ENCODE results near the gene PRDM16. TPM values are rescaled to one million over a fixed set of nuclear protein-coding genes. Genes with fewer than 3 reads are reported as not detected.

PRDM16 gene
- total and polyA plus RNA-seq, 3 donors from 2014 or later: 2.1 to 5.6 (median 4.7) TPM

- intact Hi-C loops (cut with DNase I; ENCODE audit: low total_unique reads): loop anchor here (5.0 kb wide), 1 partner anchor 67 kb away; no protein-coding TSS in a partner anchor
- Histone ChIP-seq H3K9me3 (no peaks in the 10 kb centered on the region), H3K27me3 (no peaks in the 10 kb centered on the region), H3K36me3 (ENCODE audit: low read depth, missing control alignments) (no peaks in the 10 kb centered on the region), H3K27ac (no peak overlapping the region), H3K4me3 (no peak overlapping the region), H3K4me1 (peaks cover 28% of the 10 kb centered on the region)
- TF ChIP-seq POLR2A (IDR thresholded peaks at IDR 0.05) (no peak), CTCF (IDR thresholded peaks at IDR 0.05) (no peak)
- 58 to 60% methylated on average over 7 to 10 of the region's 10 CpGs for WGBS, 2 donors
- DNase-seq: no peak
Measured at GRCh38 chr1:3345792-3346191, 276.8 kb downstream of the PRDM16 start.

GRCh38 chr1:3346478-3346877 is 277.5 kb downstream of the PRDM16 start:
- H3K27ac ChIP-seq: no peak overlapping the region
- no peaks in the 10 kb centered on the region for H3K36me3 ChIP-seq (ENCODE audit: low read depth, missing control alignments)
- peaks cover 33% of the 10 kb centered on the region for H3K4me1 ChIP-seq
- no peaks in the 10 kb centered on the region for H3K27me3 ChIP-seq
- intact Hi-C loops (cut with DNase I; ENCODE audit: low total_unique reads): loop anchor here (5.0 kb wide), 1 partner anchor 66 kb away; no protein-coding TSS in a partner anchor
- no peaks in the 10 kb centered on the region for H3K9me3 ChIP-seq
- 86 to 87% methylated on average over 9 to 13 of the region's 13 CpGs for WGBS, 2 donors
- no peak for TF ChIP-seq POLR2A (IDR thresholded peaks at IDR 0.05)
- TF ChIP-seq CTCF (IDR thresholded peaks at IDR 0.05): no peak
- DNase-seq: no peak
- no peak overlapping the region for H3K4me3 ChIP-seq

- Histone ChIP-seq H3K4me3 (no peak overlapping the region), H3K9me3 (no peaks in the 10 kb centered on the region), H3K27ac (no peak overlapping the region), H3K27me3 (no peaks in the 10 kb centered on the region), H3K4me1 (peaks cover 42% of the 10 kb centered on the region), H3K36me3 (ENCODE audit: low read depth, missing control alignments) (no peaks in the 10 kb centered on the region)
- no peak for TF ChIP-seq POLR2A (IDR thresholded peaks at IDR 0.05)
- TF ChIP-seq CTCF (IDR thresholded peaks at IDR 0.05): no peak
- DNase-seq: no peak
- 82% methylated on average over 18 of the region's 18 CpGs; no CpG with 5 or more reads in 1 of the 2 donors for WGBS, 2 donors
- intact Hi-C loops (cut with DNase I; ENCODE audit: low total_unique reads): loop anchor here (5.0 kb wide), 1 partner anchor 65 kb away; no protein-coding TSS in a partner anchor
Measured at GRCh38 chr1:3347257-3348020, 278.4 kb downstream of the PRDM16 start.

GRCh38 chr1:3348196-3348865 is 279.3 kb downstream of the PRDM16 start:
- TF ChIP-seq CTCF (IDR thresholded peaks at IDR 0.05): no peak
- no peak for TF ChIP-seq POLR2A (IDR thresholded peaks at IDR 0.05)

More at GRCh38 chr1:3348196-3348865, 279.3 kb downstream of the PRDM16 start:
- 64 to 70% methylated on average over 7 to 15 of the region's 15 CpGs for WGBS, 2 donors
- H3K4me3 ChIP-seq: no peak overlapping the region
- no peaks in the 10 kb centered on the region for H3K9me3 ChIP-seq
- intact Hi-C loops (cut with DNase I; ENCODE audit: low total_unique reads): loop anchor here (5.0 kb wide), 1 partner anchor 64 kb away; no protein-coding TSS in a partner anchor
- no peaks in the 10 kb centered on the region for H3K36me3 ChIP-seq (ENCODE audit: low read depth, missing control alignments)
- H3K27ac ChIP-seq: no peak overlapping the region
- peaks cover 51% of the 10 kb centered on the region for H3K4me1 ChIP-seq
- DNase-seq: peak; percentile 36
- H3K27me3 ChIP-seq: no peaks in the 10 kb centered on the region

All from testis (tissue), 3 donors.